Measurements from ENCODE around the gene SIVA1. TPM values are rescaled to one million over a fixed set of nuclear protein-coding genes. Genes with fewer than 3 reads are reported as not detected.

SIVA1 gene
- total and polyA plus RNA-seq, 2 donors (not counting 1 experiment from before 2014, with no cell fraction given): 50.7 to 123 TPM

DNA sequence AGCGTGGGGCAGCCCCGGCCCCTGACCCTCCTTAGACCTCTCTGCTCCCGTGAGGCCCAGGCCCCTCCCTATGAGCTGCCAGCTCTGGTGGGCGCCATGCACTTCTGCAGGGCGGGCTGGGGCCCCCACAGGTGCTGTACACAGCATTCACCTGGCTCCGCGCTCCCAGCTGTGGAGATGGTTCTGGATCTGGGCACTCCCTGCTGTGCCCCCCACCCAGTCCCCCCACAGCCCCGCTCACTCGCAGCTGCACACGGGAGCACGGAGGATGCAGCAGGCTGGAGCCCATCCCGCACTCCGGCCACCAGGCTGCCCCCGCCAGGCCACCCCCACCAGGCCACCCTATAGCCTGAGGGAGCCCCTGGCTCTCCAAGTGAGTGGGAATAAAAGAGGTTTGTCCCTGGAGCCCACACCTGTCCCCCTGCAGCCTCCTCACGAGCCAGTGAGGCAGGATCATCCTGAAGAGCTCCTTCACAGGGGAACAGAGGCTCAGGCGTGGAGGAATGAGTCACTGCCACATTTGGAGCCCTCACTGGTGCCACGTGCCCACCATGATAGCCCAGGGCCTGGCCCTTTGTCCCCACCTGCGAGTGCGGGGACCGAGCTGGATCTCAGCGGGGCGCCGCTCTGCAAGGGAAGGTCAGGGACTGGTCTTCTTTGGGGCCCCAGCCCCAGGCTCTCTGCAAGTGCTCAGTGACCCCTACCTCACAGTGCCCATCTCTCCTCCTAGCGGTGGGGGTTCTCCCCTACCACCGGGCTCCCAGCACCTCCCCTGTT, 27.0 kb upstream of the SIVA1 start:
- H3K4me3 ChIP-seq (ENCODE audit: control extremely low read depth in 1 of 5, extremely low read depth in 1 of 5, insufficient read depth in 1 of 5, low read depth in 2 of 5, low read length in 4 of 5): no peak overlapping the region
- H3K36me3 ChIP-seq (replicated peaks in 1 of 2; ENCODE audit: control extremely low read depth in 1 of 2, control insufficient read depth in 1 of 2, extremely low read depth in 1 of 2, insufficient read depth in 2 of 2, low read length in 1 of 2): no peaks in the 10 kb centered on the region
- no peak overlapping the region for H3K27ac Mint-ChIP-seq
- H4K20me1 ChIP-seq (ENCODE audit: control insufficient read depth, insufficient read depth, low read length, poor library complexity, severe bottlenecking): no peaks in the 10 kb centered on the region
- H3K27me3 Mint-ChIP-seq: peaks cover 8% of the 10 kb centered on the region
- WGBS (ENCODE audit: insufficient coverage): 89% methylated on average over 23 of the region's 25 CpGs
- H3K4me3 Mint-ChIP-seq: peak overlapping the region; percentile 26
- TF ChIP-seq, protein P1, sequence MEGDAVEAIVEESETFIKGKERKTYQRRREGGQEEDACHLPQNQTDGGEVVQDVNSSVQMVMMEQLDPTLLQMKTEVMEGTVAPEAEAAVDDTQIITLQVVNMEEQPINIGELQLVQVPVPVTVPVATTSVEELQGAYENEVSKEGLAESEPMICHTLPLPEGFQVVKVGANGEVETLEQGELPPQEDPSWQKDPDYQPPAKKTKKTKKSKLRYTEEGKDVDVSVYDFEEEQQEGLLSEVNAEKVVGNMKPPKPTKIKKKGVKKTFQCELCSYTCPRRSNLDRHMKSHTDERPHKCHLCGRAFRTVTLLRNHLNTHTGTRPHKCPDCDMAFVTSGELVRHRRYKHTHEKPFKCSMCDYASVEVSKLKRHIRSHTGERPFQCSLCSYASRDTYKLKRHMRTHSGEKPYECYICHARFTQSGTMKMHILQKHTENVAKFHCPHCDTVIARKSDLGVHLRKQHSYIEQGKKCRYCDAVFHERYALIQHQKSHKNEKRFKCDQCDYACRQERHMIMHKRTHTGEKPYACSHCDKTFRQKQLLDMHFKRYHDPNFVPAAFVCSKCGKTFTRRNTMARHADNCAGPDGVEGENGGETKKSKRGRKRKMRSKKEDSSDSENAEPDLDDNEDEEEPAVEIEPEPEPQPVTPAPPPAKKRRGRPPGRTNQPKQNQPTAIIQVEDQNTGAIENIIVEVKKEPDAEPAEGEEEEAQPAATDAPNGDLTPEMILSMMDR (IDR thresholded peaks at IDR 0.05): no peak
- TF ChIP-seq EZH2 (IDR thresholded peaks at IDR 0.05; ENCODE audit: borderline replicate concordance, insufficient read depth, low read depth, low read length, poor library complexity, severe bottlenecking): no peak
- H3K9me3 Mint-ChIP-seq (ENCODE audit: insufficient read depth): no peaks in the 10 kb centered on the region
- peaks cover 3% of the 10 kb centered on the region for H3K4me1 Mint-ChIP-seq
- H3K9me3 ChIP-seq (ENCODE audit: control extremely low read depth in 1 of 3, control insufficient read depth in 2 of 3, insufficient read depth in 1 of 3, low read length in 2 of 3): no peaks in the 10 kb centered on the region
- no peak overlapping the region for H3K27ac ChIP-seq (ENCODE audit: low read length in 2 of 2)
- ChIA-PET POLR2A (no interaction called here), CTCF (interaction anchor here (1.1 to 3.6 kb wide), 3 partner anchors 17 to 43 kb away, joined by 3 to 12 read pairs (median 4); partner anchors contain the start of gene SIVA1)
- no peaks in the 10 kb centered on the region for H3K79me2 ChIP-seq (ENCODE audit: control insufficient read depth, insufficient read depth, low read length)
- H3K4me1 ChIP-seq (ENCODE audit: control insufficient read depth in 2 of 2, insufficient read depth in 2 of 2, low read length in 2 of 2): peaks cover 6 to 10% of the 10 kb centered on the region in 2 donors
- H3K4me2 ChIP-seq (replicated peaks; ENCODE audit: low read depth, low read length, poor library complexity, severe bottlenecking): no peak overlapping the region
- H3K27me3 ChIP-seq (replicated peaks in 1 of 4; ENCODE audit: control extremely low read depth in 1 of 4, control insufficient read depth in 3 of 4, insufficient read depth in 4 of 4, low read length in 3 of 4): peaks cover 0 to 9% (median 3%) of the 10 kb centered on the region in 4 experiments
- no peak overlapping the region for H3K9ac ChIP-seq (ENCODE audit: low read length)
- no peak for DNase-seq
- intact Hi-C loops (cut with micrococcal nuclease): no loop called here
- H2AFZ ChIP-seq (ENCODE audit: insufficient read depth, low read depth, low read length, poor library complexity, severe bottlenecking): no peak overlapping the region
- no peak for ATAC-seq (ENCODE audit: low read depth)
